ENCODE results near the gene CT47C1. TPM values are rescaled to one million over a fixed set of nuclear protein-coding genes. Genes with fewer than 3 reads are reported as not detected.
"Not testable (repeated sequence)": the region's sequence is repeated elsewhere in the genome, so short reads cannot be mapped to it uniquely, and the experiment has no call there.

Gene CT47C1
- total and polyA plus RNA-seq, 9 of the 15 experiments (the other 6 are each of a cell fraction or from before 2014, with no cell fraction given), result not detected

- H3K4me2 ChIP-seq (ENCODE audit: insufficient read depth, low read length); CTCF ChIA-PET (ENCODE audit: low intra/inter-chr PET ratio); POLR2A ChIA-PET: not testable (repeated sequence)
Measured at GRCh38 chrX:119026344-119026743, 46.4 kb upstream of the CT47C1 start.

GRCh38 chrX:119027960-119028732 lies 44.6 kb upstream of the CT47C1 start:
- H3K4me2 ChIP-seq (ENCODE audit: insufficient read depth, low read length); H3K27ac ChIP-seq (ENCODE audit: extremely low read depth, low read depth, low read length); H3K9ac ChIP-seq (ENCODE audit: insufficient read depth in 1 of 2, low read depth in 2 of 2, low read length in 2 of 2); H3K4me3 ChIP-seq; in situ Hi-C loops (cut with MboI); H3K27me3 ChIP-seq (ENCODE audit: control insufficient read depth in 2 of 2, insufficient read depth in 2 of 2, low read length in 2 of 2); H2AFZ ChIP-seq (ENCODE audit: low read depth, low read length); H4K20me1 ChIP-seq (replicated peaks; ENCODE audit: control insufficient read depth, insufficient read depth, low read length); H3K4me1 ChIP-seq (replicated peaks in 1 of 2; ENCODE audit: control insufficient read depth in 2 of 2, insufficient read depth in 2 of 2, low read length in 2 of 2); H3K36me3 ChIP-seq (ENCODE audit: control insufficient read depth, insufficient read depth, low read length); BruUV-seq (replicated peaks); FAIRE-seq; H3K79me2 ChIP-seq (ENCODE audit: control insufficient read depth, insufficient read depth, low read length); H3K9me3 ChIP-seq (replicated peaks; ENCODE audit: control insufficient read depth, insufficient read depth, low read depth, low read length); H3K9me1 ChIP-seq (ENCODE audit: control insufficient read depth, insufficient read depth, low read length); CTCF ChIA-PET (ENCODE audit: low intra/inter-chr PET ratio); DNase-seq (ENCODE audit: extremely low read depth in 1 of 4, low spot score in 3 of 4); intact Hi-C loops (cut with micrococcal nuclease); POLR2A ChIA-PET: not testable (repeated sequence)
- TF ChIP-seq MAFG (tag; conservative IDR thresholded peaks at IDR 0.05) (peak; percentile 56), ZNF316 (IDR thresholded peaks at IDR 0.05) (peak; percentile 87), FOS (IDR thresholded peaks at IDR 0.05; ENCODE audit: extremely low read depth, insufficient read length) (peak; percentile 37), ASH1L (IDR thresholded peaks at IDR 0.05; ENCODE audit: borderline replicate concordance, low read depth, partially characterized antibody) (peak; percentile 53), C11orf30 (IDR thresholded peaks at IDR 0.05; ENCODE audit: low read depth) (peak; percentile 63), NFRKB (IDR thresholded peaks at IDR 0.05; ENCODE audit: low read depth) (peak; percentile 58; the same call in 1 of the 2 replicates), NFYB (IDR thresholded peaks at IDR 0.05; ENCODE audit: extremely low read depth, insufficient read length) (peak; percentile 58)
- WGBS (ENCODE audit: insufficient coverage, low coverage, missing lambda C conversion rate), result 58% methylated on average over 11 of the region's 28 CpGs
- ATAC-seq, result peak; percentile 42; the same call in 2 of the 3 replicates

More at GRCh38 chrX:119026344-119026743, 46.4 kb upstream of the CT47C1 start:
- ATAC-seq; H3K4me3 ChIP-seq; H3K9me1 ChIP-seq (ENCODE audit: control insufficient read depth, insufficient read depth, low read length); intact Hi-C loops (cut with micrococcal nuclease); H3K79me2 ChIP-seq (ENCODE audit: control insufficient read depth, insufficient read depth, low read length); H3K27me3 ChIP-seq (ENCODE audit: control insufficient read depth in 2 of 2, insufficient read depth in 2 of 2, low read length in 2 of 2); H3K9me3 ChIP-seq (replicated peaks; ENCODE audit: control insufficient read depth, insufficient read depth, low read depth, low read length); H3K36me3 ChIP-seq (ENCODE audit: control insufficient read depth, insufficient read depth, low read length); DNase-seq (ENCODE audit: extremely low read depth in 1 of 4, low spot score in 3 of 4); H3K4me1 ChIP-seq (replicated peaks in 1 of 2; ENCODE audit: control insufficient read depth in 2 of 2, insufficient read depth in 2 of 2, low read length in 2 of 2); H3K9ac ChIP-seq (ENCODE audit: insufficient read depth in 1 of 2, low read depth in 2 of 2, low read length in 2 of 2); H3K27ac ChIP-seq (ENCODE audit: extremely low read depth, low read depth, low read length); FAIRE-seq; in situ Hi-C loops (cut with MboI); H4K20me1 ChIP-seq (replicated peaks; ENCODE audit: control insufficient read depth, insufficient read depth, low read length); H2AFZ ChIP-seq (ENCODE audit: low read depth, low read length); BruUV-seq (replicated peaks): not testable (repeated sequence)
- WGBS (ENCODE audit: insufficient coverage, low coverage, missing lambda C conversion rate), result 13% methylated on average over 2 of the region's 2 CpGs
- TF ChIP-seq ZNF146 (CRISPR knock-in tag; IDR thresholded peaks at IDR 0.05; ENCODE audit: unreplicated experiment), result peak; percentile 70

Data from K562 (cell line).